Mesenchymal stem cell (in vitro differentiated cells and primary cell): ENCODE measurements around the gene LPO.

ENCODE experiments used
- DNase-seq: peaks from one replicate; pipeline ENCODE4 v3.0.0-alpha.2; 2013
- H2AFZ ChIP-seq: one replicate; pipeline ENCODE4 v1.6.1; 2013; ENCODE audit warnings: low read depth, mild to moderate bottlenecking, control low read depth, inconsistent platforms, low read length, moderate library complexity
- H2AK5ac ChIP-seq: 2 replicates; pipeline ENCODE4 v1.6.1; 2013; ENCODE audit warnings: low read length, moderate library complexity, mild to moderate bottlenecking, inconsistent platforms; ENCODE audit not compliant: severe bottlenecking
- H2BK120ac ChIP-seq: one replicate; pipeline ENCODE4 v1.6.1; 2013; ENCODE audit warnings: low read depth, mild to moderate bottlenecking, inconsistent platforms, low read length, moderate library complexity
- H2BK12ac ChIP-seq, 2 experiments: one replicate each; pipeline ENCODE4 v1.6.1; 2013; ENCODE audit warnings: inconsistent platforms in 2 of 2, low read length in 2 of 2, mild to moderate bottlenecking in 2 of 2, moderate library complexity in 2 of 2, control low read depth in 1 of 2
- H2BK15ac ChIP-seq: one replicate; pipeline ENCODE4 v1.6.1; 2013; ENCODE audit warnings: mild to moderate bottlenecking, low read depth, inconsistent platforms; ENCODE audit not compliant: poor library complexity, severe bottlenecking
- H2BK5ac ChIP-seq: 2 replicates; pipeline ENCODE4 v1.6.1; 2013; ENCODE audit warnings: low read depth, mild to moderate bottlenecking, low read length, control low read depth, inconsistent platforms; ENCODE audit not compliant: poor library complexity, severe bottlenecking
- H3K14ac ChIP-seq, 2 experiments: one replicate each; pipeline ENCODE4 v1.6.1; 2013; ENCODE audit warnings: inconsistent platforms in 2 of 2, low read length in 2 of 2, control low read depth in 1 of 2, mild to moderate bottlenecking in 1 of 2, moderate library complexity in 1 of 2
- H3K18ac ChIP-seq, 2 experiments: one replicate each; pipeline ENCODE4 v1.6.1; 2013; ENCODE audit warnings: inconsistent platforms in 2 of 2, low read length in 2 of 2, control low read depth in 1 of 2, low read depth in 1 of 2, mild to moderate bottlenecking in 1 of 2
- H3K23ac ChIP-seq, 2 experiments: one replicate each; pipeline ENCODE4 v1.6.1; 2013; ENCODE audit warnings: inconsistent platforms in 2 of 2, low read length in 2 of 2, mild to moderate bottlenecking in 2 of 2, moderate library complexity in 2 of 2, control low read depth in 1 of 2
- H3K27ac ChIP-seq: 2 replicates; pipeline ENCODE4 v1.5.1; 2013; ENCODE audit warnings: mild to moderate bottlenecking, moderate library complexity, low read length, control low read depth, inconsistent platforms; ENCODE audit not compliant: poor library complexity, severe bottlenecking
- H3K27me3 ChIP-seq, 2 experiments: 2 replicates each; pipeline versions ENCODE4 v1.6.1 to v1.7.0; 2013; ENCODE audit warnings: low read length in 2 of 2, mild to moderate bottlenecking in 2 of 2, moderate library complexity in 2 of 2, control low read depth in 1 of 2, inconsistent platforms in 1 of 2; ENCODE audit not compliant: control insufficient read depth in 1 of 2, insufficient read depth in 1 of 2
- H3K36me3 ChIP-seq, 2 experiments: 2 replicates each; pipeline versions ENCODE4 v1.6.1 to v1.7.0; 2013; ENCODE audit warnings: low read length in 2 of 2, control low read depth in 1 of 2, inconsistent platforms in 1 of 2, low read depth in 1 of 2, mild to moderate bottlenecking in 1 of 2; ENCODE audit not compliant: insufficient read depth in 2 of 2, control insufficient read depth in 1 of 2
- H3K4ac ChIP-seq, 2 experiments: one replicate each; pipeline ENCODE4 v1.6.1; 2013; ENCODE audit warnings: inconsistent platforms in 2 of 2, low read length in 2 of 2, mild to moderate bottlenecking in 2 of 2, moderate library complexity in 2 of 2, control low read depth in 1 of 2, low read depth in 1 of 2
- H3K4me1 ChIP-seq: 2 replicates; pipeline ENCODE4 v1.6.1; 2013; ENCODE audit warnings: low read depth, low read length, control low read depth; ENCODE audit not compliant: control insufficient read depth, insufficient read depth
- H3K4me2 ChIP-seq: 2 replicates; pipeline ENCODE4 v1.6.1; 2013; ENCODE audit warnings: low read length, mild to moderate bottlenecking, inconsistent platforms; ENCODE audit not compliant: poor library complexity, severe bottlenecking
- H3K4me3 ChIP-seq, 2 experiments: 2 replicates each; pipeline versions ENCODE4 v1.5.1 to v1.7.0; 2013; ENCODE audit warnings: low read length in 2 of 2, mild to moderate bottlenecking in 2 of 2, control low read depth in 1 of 2, low read depth in 1 of 2; ENCODE audit not compliant: insufficient read depth in 1 of 2
- H3K79me1 ChIP-seq: replicated peaks from 2 replicates; pipeline ENCODE4 v1.6.1; 2013; ENCODE audit warnings: mild to moderate bottlenecking, control low read depth, low read length, inconsistent platforms; ENCODE audit not compliant: poor library complexity, severe bottlenecking
- H3K9ac ChIP-seq: 2 replicates; pipeline ENCODE4 v1.7.0; 2013; ENCODE audit warnings: mild to moderate bottlenecking, low read length, moderate library complexity
- H3K9me3 ChIP-seq: 2 replicates; pipeline ENCODE4 v1.7.0; 2013; ENCODE audit warnings: mild to moderate bottlenecking, low read length; ENCODE audit not compliant: control insufficient read depth
- H4K8ac ChIP-seq: one replicate; pipeline ENCODE4 v1.6.1; 2013; ENCODE audit warnings: inconsistent platforms, mild to moderate bottlenecking, low read length, moderate library complexity
- H4K91ac ChIP-seq: one replicate; pipeline ENCODE4 v1.6.1; 2013; ENCODE audit warnings: mild to moderate bottlenecking, low read length, inconsistent platforms
- WGBS: methylation state at CpG from one replicate; pipeline ENCODE4 v1.1.7; 2013; ENCODE audit warnings: mixed read lengths; 5-methylcytosine and 5-hydroxymethylcytosine counted together

The LPO gene

GRCh38 chr17:58279736-58280479 lies 41.5 kb downstream of the LPO start:
- no peaks in the 10 kb centered on the region for H3K79me1 ChIP-seq

GRCh38 chr17:58280480-58281217 lies 42.3 kb downstream of the LPO start, which contains the start of gene MPO:
MPO (minus strand) TSS chr17:58280935; CDS start chr17:58280758, 177 bp downstream.
- Histone ChIP-seq H4K8ac (no peak within 1 kb of the TSS), H3K4ac (no peak within 1 kb of the TSS), H3K36me3 (no peaks in the 10 kb centered on the region), H2AK5ac (no peak within 1 kb of the TSS), H3K23ac (no peak within 1 kb of the TSS), H3K18ac (no peak within 1 kb of the TSS), H2AFZ (no peak within 1 kb of the TSS), H3K79me1 (no peaks in the 10 kb centered on the region), H3K27ac (no peak within 1 kb of the TSS), H3K9me3 (no peaks in the 10 kb centered on the region), H2BK12ac (no peak within 1 kb of the TSS), H3K27me3 (peaks cover 40 to 58% of the 10 kb centered on the region in 2 experiments), H3K4me2 (no peak within 1 kb of the TSS), H2BK5ac (no peak within 1 kb of the TSS), H2BK120ac (no peak within 1 kb of the TSS), H3K4me1 (no peaks in the 10 kb centered on the region), H4K91ac (no peak within 1 kb of the TSS), H3K9ac (no peak within 1 kb of the TSS), H3K14ac (no peak within 1 kb of the TSS), H3K4me3 (no peak within 1 kb of the TSS), H2BK15ac (no peak within 1 kb of the TSS)
- no peak for DNase-seq
- WGBS: 63% methylated on average over 2 of the region's 5 CpGs

More at GRCh38 chr17:58279736-58280479, 41.5 kb downstream of the LPO start:
- 77% methylated on average over 16 of the region's 16 CpGs for WGBS
- Histone ChIP-seq H2BK120ac (no peak overlapping the region), H3K4me1 (no peaks in the 10 kb centered on the region), H3K9me3 (no peaks in the 10 kb centered on the region), H3K18ac (no peak overlapping the region), H3K14ac (no peak overlapping the region), H3K9ac (no peak overlapping the region), H3K4me3 (no peak overlapping the region), H3K23ac (no peak overlapping the region), H2BK12ac (no peak overlapping the region), H4K8ac (no peak overlapping the region), H3K4me2 (no peak overlapping the region), H3K4ac (no peak overlapping the region), H2BK5ac (no peak overlapping the region), H4K91ac (no peak overlapping the region), H3K36me3 (no peaks in the 10 kb centered on the region), H2AFZ (no peak overlapping the region), H3K27ac (no peak overlapping the region), H2BK15ac (no peak overlapping the region), H2AK5ac (no peak overlapping the region), H3K27me3 (peaks cover 40 to 64% of the 10 kb centered on the region in 2 experiments)
- no peak for DNase-seq

GRCh38 chr17:58281511-58282011 lies 43.2 kb downstream of the LPO start:
- H3K4me2 ChIP-seq: no peak overlapping the region
- no peak overlapping the region for H3K27ac ChIP-seq
- H3K9ac ChIP-seq: no peak overlapping the region
- H2BK12ac ChIP-seq: no peak overlapping the region
- no peak for DNase-seq
- no peak overlapping the region for H2BK15ac ChIP-seq
- no peak overlapping the region for H2BK120ac ChIP-seq
- no peak overlapping the region for H4K91ac ChIP-seq
- WGBS: 50% methylated on average over 1 of the region's 2 CpGs
- no peak overlapping the region for H2AFZ ChIP-seq
- H3K4me1 ChIP-seq: no peaks in the 10 kb centered on the region
- H3K18ac ChIP-seq: no peak overlapping the region
- H4K8ac ChIP-seq: no peak overlapping the region
- H2AK5ac ChIP-seq: no peak overlapping the region
- peaks cover 40 to 49% of the 10 kb centered on the region in 2 experiments for H3K27me3 ChIP-seq
- H3K9me3 ChIP-seq: no peaks in the 10 kb centered on the region
- H3K23ac ChIP-seq: no peak overlapping the region
- no peak overlapping the region for H3K4me3 ChIP-seq
- no peak overlapping the region for H2BK5ac ChIP-seq
- H3K79me1 ChIP-seq: no peaks in the 10 kb centered on the region
- no peaks in the 10 kb centered on the region for H3K36me3 ChIP-seq
- no peak overlapping the region for H3K4ac ChIP-seq
- no peak overlapping the region for H3K14ac ChIP-seq

GRCh38 chr17:58282442-58282841 lies 44.1 kb downstream of the LPO start:
- no peak overlapping the region for H2BK120ac ChIP-seq
- no peak overlapping the region for H3K9ac ChIP-seq
- no peaks in the 10 kb centered on the region for H3K79me1 ChIP-seq
- no peak overlapping the region for H3K18ac ChIP-seq
- H2AK5ac ChIP-seq: no peak overlapping the region
- no peak overlapping the region for H3K27ac ChIP-seq
- no peak overlapping the region for H3K14ac ChIP-seq
- no peak overlapping the region for H2BK12ac ChIP-seq
- no peak overlapping the region for H4K8ac ChIP-seq
- peaks cover 40 to 46% of the 10 kb centered on the region in 2 experiments for H3K27me3 ChIP-seq
- no peak overlapping the region for H2BK15ac ChIP-seq
- H3K4me1 ChIP-seq: no peaks in the 10 kb centered on the region
- no peaks in the 10 kb centered on the region for H3K36me3 ChIP-seq
- no peak overlapping the region for H3K4me2 ChIP-seq
- H3K9me3 ChIP-seq: no peaks in the 10 kb centered on the region
- no peak overlapping the region for H2AFZ ChIP-seq
- H3K23ac ChIP-seq: no peak overlapping the region
- WGBS: 78% methylated on average over 4 of the region's 6 CpGs
- H3K4me3 ChIP-seq: no peak overlapping the region
- H2BK5ac ChIP-seq: no peak overlapping the region
- no peak overlapping the region for H4K91ac ChIP-seq
- DNase-seq: no peak
- no peak overlapping the region for H3K4ac ChIP-seq
